H9 (cell line): ENCODE measurements around the gene TMBIM6. TPM values are rescaled to one million over a fixed set of nuclear protein-coding genes. Genes with fewer than 3 reads are reported as not detected.

Experiments
- DNase-seq: peaks from one replicate; pipeline ENCODE4 v3.0.0-alpha.2; 2017
- H2AFZ ChIP-seq: one replicate; pipeline ENCODE4 v1.6.1; 2013; ENCODE audit warnings: mild to moderate bottlenecking, low read length, control low read depth, moderate library complexity
- H2AK5ac ChIP-seq: 2 replicates; pipeline ENCODE4 v1.6.1; 2013; ENCODE audit warnings: low read length, control low read depth, mixed read lengths; ENCODE audit not compliant: insufficient read length
- H2BK120ac ChIP-seq: one replicate; pipeline ENCODE4 v1.6.1; 2013; ENCODE audit warnings: low read depth, mild to moderate bottlenecking, low read length, control low read depth, inconsistent platforms; ENCODE audit not compliant: poor library complexity, severe bottlenecking
- H2BK12ac ChIP-seq: 2 replicates; pipeline ENCODE4 v1.6.1; 2013; ENCODE audit warnings: low read length, control low read depth, mixed read lengths, low read depth; ENCODE audit not compliant: insufficient read length
- H2BK15ac ChIP-seq: 2 replicates; pipeline ENCODE4 v1.6.1; 2013; ENCODE audit warnings: low read depth, low read length, control low read depth
- H2BK20ac ChIP-seq: one replicate; pipeline ENCODE4 v1.6.1; 2013; ENCODE audit warnings: low read depth, mild to moderate bottlenecking, low read length, control low read depth, inconsistent platforms; ENCODE audit not compliant: poor library complexity, severe bottlenecking
- H2BK5ac ChIP-seq: 2 replicates; pipeline ENCODE4 v1.6.1; 2013; ENCODE audit warnings: low read length, control low read depth, mixed read lengths; ENCODE audit not compliant: insufficient read length
- H3K14ac ChIP-seq: 2 replicates; pipeline ENCODE4 v1.6.1; 2013; ENCODE audit warnings: low read length, control low read depth; ENCODE audit not compliant: insufficient read depth
- H3K18ac ChIP-seq: 2 replicates; pipeline ENCODE4 v1.6.1; 2013; ENCODE audit warnings: low read depth, mild to moderate bottlenecking, mixed read lengths, low read length, control low read depth; ENCODE audit not compliant: insufficient read length
- H3K23ac ChIP-seq: 2 replicates; pipeline ENCODE4 v1.6.1; 2013; ENCODE audit warnings: low read length, control low read depth, mixed read lengths, low read depth; ENCODE audit not compliant: insufficient read length
- H3K23me2 ChIP-seq: 2 replicates; pipeline ENCODE4 v1.6.1; 2013; ENCODE audit warnings: low read depth, mild to moderate bottlenecking, mixed read lengths, low read length, control low read depth; ENCODE audit not compliant: insufficient read length, poor library complexity, severe bottlenecking
- H3K27ac ChIP-seq: 2 replicates; pipeline ENCODE4 v1.5.1; 2013; ENCODE audit warnings: low read length, control low read depth, mixed read lengths, low read depth; ENCODE audit not compliant: insufficient read length
- H3K27me3 ChIP-seq: 2 replicates; pipeline ENCODE4 v1.6.1; 2013; ENCODE audit warnings: low read length, control low read depth, inconsistent platforms; ENCODE audit not compliant: insufficient read depth
- H3K4ac ChIP-seq: 2 replicates; pipeline ENCODE4 v1.6.1; 2013; ENCODE audit warnings: low read depth, mild to moderate bottlenecking, control low read depth, inconsistent platforms, low read length, moderate library complexity
- H3K4me1 ChIP-seq: 2 replicates; pipeline ENCODE4 v1.6.1; 2013; ENCODE audit warnings: low read length, control low read depth, inconsistent platforms; ENCODE audit not compliant: insufficient read depth
- H3K4me2 ChIP-seq: 2 replicates; pipeline ENCODE4 v1.6.1; 2013; ENCODE audit warnings: low read length, control low read depth, mixed read lengths; ENCODE audit not compliant: insufficient read length, insufficient read depth
- H3K56ac ChIP-seq: 2 replicates; pipeline ENCODE4 v1.6.1; 2013; ENCODE audit warnings: low read depth, mild to moderate bottlenecking, mixed read lengths, low read length, control low read depth; ENCODE audit not compliant: insufficient read length
- H3K79me1 ChIP-seq: 2 replicates; pipeline ENCODE4 v1.6.1; 2013; ENCODE audit warnings: low read depth, mild to moderate bottlenecking, moderate library complexity, low read length, control low read depth, inconsistent platforms; ENCODE audit not compliant: insufficient read depth, poor library complexity, severe bottlenecking
- H3K79me2 ChIP-seq: 2 replicates; pipeline ENCODE4 v1.6.1; 2013; ENCODE audit warnings: low read length, control low read depth, inconsistent platforms; ENCODE audit not compliant: insufficient read depth
- H3K9ac ChIP-seq: 2 replicates; pipeline ENCODE4 v1.6.1; 2013; ENCODE audit warnings: low read length, control low read depth, mixed read lengths; ENCODE audit not compliant: insufficient read length; ENCODE audit errors: extremely low read depth
- H3K9me3 ChIP-seq: one replicate; pipeline ENCODE4 v1.6.1; 2013; ENCODE audit warnings: low read depth, low read length, inconsistent platforms; ENCODE audit not compliant: control insufficient read depth
- H3T11ph ChIP-seq: one replicate; pipeline ENCODE4 v1.6.1; 2013; ENCODE audit warnings: mild to moderate bottlenecking, low read length, control low read depth, inconsistent platforms
- H4K20me1 ChIP-seq: one replicate; pipeline ENCODE4 v1.6.1; 2013; ENCODE audit not compliant: control insufficient read depth, insufficient read length, insufficient read depth
- H4K5ac ChIP-seq: 2 replicates; pipeline ENCODE4 v1.6.1; 2013; ENCODE audit warnings: low read depth, mild to moderate bottlenecking, mixed read lengths, low read length, control low read depth; ENCODE audit not compliant: insufficient read length
- H4K8ac ChIP-seq: replicated peaks from 2 replicates; pipeline ENCODE4 v1.6.1; 2013; ENCODE audit warnings: low read length, control low read depth, mixed read lengths, low read depth; ENCODE audit not compliant: insufficient read length
- H4K91ac ChIP-seq: 2 replicates; pipeline ENCODE4 v1.6.1; 2013; ENCODE audit warnings: low read depth, mild to moderate bottlenecking, moderate library complexity, mixed read lengths, low read length, control low read depth; ENCODE audit not compliant: insufficient read length
- H3K27ac Mint-ChIP-seq, 3 experiments: 2 replicates in 2 of 3; 3 replicates in 1 of 3; pipeline ENCODE4 v1.8.0; 2020 to 2021; ENCODE audit warnings: mixed read lengths in 3 of 3, mild to moderate bottlenecking in 1 of 3, moderate library complexity in 1 of 3
- H3K27me3 Mint-ChIP-seq: 2 replicates; pipeline ENCODE4 v1.8.0; 2021; ENCODE audit warnings: low read depth, mild to moderate bottlenecking, moderate library complexity, mixed read lengths
- H3K36me3 Mint-ChIP-seq, 3 experiments: 2 replicates in 2 of 3; 3 replicates in 1 of 3; pipeline ENCODE4 v1.8.0; 2020 to 2021; ENCODE audit warnings: low read depth in 3 of 3, mixed read lengths in 3 of 3; ENCODE audit not compliant: insufficient read depth in 1 of 3
- H3K4me1 Mint-ChIP-seq, 2 experiments: 2 replicates each; pipeline ENCODE4 v1.8.0; 2020; ENCODE audit warnings: mixed read lengths in 2 of 2
- H3K4me3 Mint-ChIP-seq, 2 experiments: 2 replicates in 1 of 2; 3 replicates in 1 of 2; pipeline ENCODE4 v1.8.0; 2020 to 2021; ENCODE audit warnings: mild to moderate bottlenecking in 2 of 2, mixed read lengths in 2 of 2, moderate library complexity in 1 of 2
- H3K9me3 Mint-ChIP-seq, 2 experiments: 2 replicates in 1 of 2; 3 replicates in 1 of 2; pipeline ENCODE4 v1.8.0; 2020; ENCODE audit warnings: mild to moderate bottlenecking in 2 of 2, mixed read lengths in 2 of 2, moderate library complexity in 1 of 2
- CTCF ChIP-seq: fragments of 200-600 bp; sonication (generic); conservative IDR thresholded peaks from 3 replicates; pipeline ENCODE4 v1.8.0; 2021; ENCODE audit warnings: antibody characterized with exemption, mild to moderate bottlenecking
- WGBS: extraction: QIAGEN DNeasy Blood & Tissue Kit; methylation state at CpG from one replicate; pipeline ENCODE4 v1.1.7; 2013; ENCODE audit warnings: missing lambda C conversion rate, low lambda C conversion rate, mixed read lengths; ENCODE audit not compliant: insufficient read length; ENCODE audit errors: extremely low coverage; 5-methylcytosine and 5-hydroxymethylcytosine counted together
- total RNA-seq: library from RNA; stranded (reverse); gene quantifications from 2 replicates; pipeline ENCODE4 v1.2.1, GENCODE V29; 2021

The TMBIM6 gene
- total RNA-seq, 1 experiment from 2014 or later: 362 TPM

GRCh38 chr12:49794811-49795653, 53.7 kb downstream of the TMBIM6 start:
- no peaks in the 10 kb centered on the region for H3K79me2 ChIP-seq
- no peak overlapping the region for H2BK5ac ChIP-seq
- no peaks in the 10 kb centered on the region for H3K9me3 ChIP-seq
- H4K5ac ChIP-seq: no peak overlapping the region
- H3T11ph ChIP-seq: no peak overlapping the region
- no peak overlapping the region for H2BK12ac ChIP-seq
- no peaks in the 10 kb centered on the region for H3K79me1 ChIP-seq
- no peak overlapping the region for H3K9ac ChIP-seq
- no peak overlapping the region for H2AK5ac ChIP-seq
- no peaks in the 10 kb centered on the region for H3K23me2 ChIP-seq
- H2BK15ac ChIP-seq: no peak overlapping the region
- H3K4ac ChIP-seq: no peak overlapping the region
- WGBS: no CpG with 5 or more reads among the region's 32 CpGs
- no peak overlapping the region for H2BK20ac ChIP-seq
- H4K20me1 ChIP-seq: no peaks in the 10 kb centered on the region
- Mint-ChIP-seq H3K9me3 (no peaks in the 10 kb centered on the region), H3K27ac (no peak overlapping the region), H3K36me3 (peaks cover 6 to 22% (median 7%) of the 10 kb centered on the region in 3 experiments), H3K4me1 (peaks cover 5 to 9% of the 10 kb centered on the region in 2 experiments), H3K27me3 (no peaks in the 10 kb centered on the region), H3K4me3 (no peak overlapping the region)
- H3K4me1 ChIP-seq: no peaks in the 10 kb centered on the region; the same call in 1 of the 2 replicates
- no peak for TF ChIP-seq CTCF
- no peak overlapping the region for H2AFZ ChIP-seq
- no peak overlapping the region for H3K18ac ChIP-seq
- no peak overlapping the region for H3K23ac ChIP-seq
- no peak overlapping the region for H4K91ac ChIP-seq
- no peak overlapping the region for H3K4me2 ChIP-seq
- no peak overlapping the region for H3K14ac ChIP-seq
- H2BK120ac ChIP-seq: no peak overlapping the region
- no peak overlapping the region for H3K56ac ChIP-seq
- H4K8ac ChIP-seq: no peak overlapping the region
- no peak for DNase-seq
- H3K27ac ChIP-seq: no peak overlapping the region
- no peaks in the 10 kb centered on the region for H3K27me3 ChIP-seq
